ENCODE data around the gene KCNG1. TPM values are rescaled to one million over a fixed set of nuclear protein-coding genes. Genes with fewer than 3 reads are reported as not detected.

The KCNG1 gene
- total and polyA plus RNA-seq, 2 donors from 2014 or later, result 0.35 to 0.58 TPM

DNA sequence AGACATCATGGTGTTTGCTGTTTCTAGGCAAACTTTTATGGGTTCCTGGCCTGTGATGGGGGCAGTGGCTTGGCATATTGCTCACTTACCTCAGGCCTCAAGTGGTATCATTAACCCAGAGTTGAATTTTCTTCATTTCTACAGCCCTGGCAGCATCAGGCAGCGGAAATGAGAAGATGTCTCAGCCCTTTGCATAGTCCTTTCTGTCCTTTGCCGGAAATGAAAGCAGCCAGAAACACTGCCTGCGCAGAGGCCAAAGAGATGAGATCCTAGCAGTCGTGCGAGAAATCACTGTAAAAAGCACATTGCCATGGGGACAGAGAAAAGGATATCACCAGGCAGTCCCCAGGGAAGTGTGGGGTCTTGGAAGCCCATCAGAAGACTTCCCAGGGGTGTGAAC, 37.4 kb upstream of the KCNG1 start:
- Histone ChIP-seq H3K9ac (ENCODE audit: low read length in 3 of 3) (no peak overlapping the region), H3K9me3 (ENCODE audit: control insufficient read depth in 2 of 3, insufficient read depth in 1 of 3, low read length in 3 of 3) (no peaks in the 10 kb centered on the region), H3K27ac (ENCODE audit: low read depth in 2 of 2, low read length in 2 of 2) (no peak overlapping the region), H3K27me3 (ENCODE audit: control insufficient read depth, insufficient read depth, low read length) (no peaks in the 10 kb centered on the region), H3K4me3 (ENCODE audit: low read length in 3 of 3) (no peak overlapping the region), H3K36me3 (ENCODE audit: control insufficient read depth in 2 of 3, insufficient read depth in 3 of 3, low read length in 3 of 3) (no peaks in the 10 kb centered on the region), H3K4me1 (ENCODE audit: control insufficient read depth in 2 of 3, insufficient read depth in 2 of 3, low read depth in 1 of 3, low read length in 3 of 3) (no peaks in the 10 kb centered on the region)
- TF ChIP-seq, protein P1, sequence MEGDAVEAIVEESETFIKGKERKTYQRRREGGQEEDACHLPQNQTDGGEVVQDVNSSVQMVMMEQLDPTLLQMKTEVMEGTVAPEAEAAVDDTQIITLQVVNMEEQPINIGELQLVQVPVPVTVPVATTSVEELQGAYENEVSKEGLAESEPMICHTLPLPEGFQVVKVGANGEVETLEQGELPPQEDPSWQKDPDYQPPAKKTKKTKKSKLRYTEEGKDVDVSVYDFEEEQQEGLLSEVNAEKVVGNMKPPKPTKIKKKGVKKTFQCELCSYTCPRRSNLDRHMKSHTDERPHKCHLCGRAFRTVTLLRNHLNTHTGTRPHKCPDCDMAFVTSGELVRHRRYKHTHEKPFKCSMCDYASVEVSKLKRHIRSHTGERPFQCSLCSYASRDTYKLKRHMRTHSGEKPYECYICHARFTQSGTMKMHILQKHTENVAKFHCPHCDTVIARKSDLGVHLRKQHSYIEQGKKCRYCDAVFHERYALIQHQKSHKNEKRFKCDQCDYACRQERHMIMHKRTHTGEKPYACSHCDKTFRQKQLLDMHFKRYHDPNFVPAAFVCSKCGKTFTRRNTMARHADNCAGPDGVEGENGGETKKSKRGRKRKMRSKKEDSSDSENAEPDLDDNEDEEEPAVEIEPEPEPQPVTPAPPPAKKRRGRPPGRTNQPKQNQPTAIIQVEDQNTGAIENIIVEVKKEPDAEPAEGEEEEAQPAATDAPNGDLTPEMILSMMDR (IDR thresholded peaks at IDR 0.05; ENCODE audit: borderline replicate concordance, extremely low read depth, insufficient read depth), result no peak
- no peak for FAIRE-seq
- no peak for DNase-seq
- intact Hi-C loops (cut with DNase I), result no loop called here

DNA sequence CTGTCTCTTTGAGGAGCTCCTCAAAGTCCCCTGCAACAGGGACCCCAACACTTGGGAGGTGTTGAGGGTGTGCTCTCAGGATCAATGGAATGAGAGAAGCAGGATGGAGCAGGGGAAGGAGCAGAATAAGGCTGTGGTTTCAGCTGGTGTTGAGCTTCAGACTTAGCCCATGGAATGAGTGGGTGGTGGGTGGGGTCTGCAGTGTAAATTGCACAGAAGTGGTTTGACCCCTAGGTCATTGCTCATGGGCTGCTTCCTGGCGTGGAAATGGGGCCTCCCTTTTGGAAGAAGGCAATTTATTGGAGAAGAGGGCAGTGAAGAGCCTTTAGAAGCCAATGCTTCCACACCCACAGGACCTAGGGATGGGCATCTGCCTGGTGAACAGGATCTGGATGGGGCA, 37.0 kb upstream of the KCNG1 start:
- no peaks in the 10 kb centered on the region for H3K9me3 ChIP-seq (ENCODE audit: control insufficient read depth in 2 of 3, insufficient read depth in 1 of 3, low read length in 3 of 3)
- TF ChIP-seq, protein P1 (IDR thresholded peaks at IDR 0.05; ENCODE audit: borderline replicate concordance, extremely low read depth, insufficient read depth), result no peak
- no peak overlapping the region for H3K4me3 ChIP-seq (ENCODE audit: low read length in 3 of 3)
- H3K4me1 ChIP-seq (ENCODE audit: control insufficient read depth in 2 of 3, insufficient read depth in 2 of 3, low read depth in 1 of 3, low read length in 3 of 3), result no peaks in the 10 kb centered on the region
- DNase-seq (no peak), FAIRE-seq (no peak)
- no peak overlapping the region for H3K27ac ChIP-seq (ENCODE audit: low read depth in 2 of 2, low read length in 2 of 2)
- H3K9ac ChIP-seq (ENCODE audit: low read length in 3 of 3), result no peak overlapping the region
- no peaks in the 10 kb centered on the region for H3K36me3 ChIP-seq (ENCODE audit: control insufficient read depth in 2 of 3, insufficient read depth in 3 of 3, low read length in 3 of 3)
- H3K27me3 ChIP-seq (ENCODE audit: control insufficient read depth, insufficient read depth, low read length), result no peaks in the 10 kb centered on the region
- intact Hi-C loops (cut with DNase I), result no loop called here

DNA sequence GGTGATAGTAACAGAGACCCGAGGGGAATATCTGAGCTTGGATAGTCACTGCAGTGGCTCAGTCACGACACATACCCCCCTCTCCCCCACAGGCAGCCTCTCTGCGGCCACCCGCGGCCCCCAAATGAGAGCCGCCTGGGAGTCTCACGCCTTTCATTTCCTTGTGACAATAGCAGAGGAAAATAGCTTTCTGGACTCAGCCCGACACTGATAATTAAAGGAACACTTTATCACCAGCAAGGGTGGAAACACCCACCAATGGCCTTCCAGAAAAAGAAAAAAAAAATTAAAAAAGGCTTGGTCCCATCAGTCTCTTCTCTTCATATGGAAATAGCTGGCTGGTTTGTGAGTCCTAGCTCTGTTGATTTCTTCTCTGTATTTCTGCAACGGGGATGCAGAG, 35.1 kb upstream of the KCNG1 start:
- Histone ChIP-seq H3K36me3 (ENCODE audit: control insufficient read depth in 2 of 3, insufficient read depth in 3 of 3, low read length in 3 of 3) (no peaks in the 10 kb centered on the region), H3K27me3 (ENCODE audit: control insufficient read depth, insufficient read depth, low read length) (no peaks in the 10 kb centered on the region), H3K9ac (ENCODE audit: low read length in 3 of 3) (no peak overlapping the region), H3K9me3 (ENCODE audit: control insufficient read depth in 2 of 3, insufficient read depth in 1 of 3, low read length in 3 of 3) (no peaks in the 10 kb centered on the region), H3K4me3 (ENCODE audit: low read length in 3 of 3) (no peak overlapping the region), H3K4me1 (ENCODE audit: control insufficient read depth in 2 of 3, insufficient read depth in 2 of 3, low read depth in 1 of 3, low read length in 3 of 3) (no peaks in the 10 kb centered on the region), H3K27ac (ENCODE audit: low read depth in 2 of 2, low read length in 2 of 2) (no peak overlapping the region)
- FAIRE-seq (no peak), DNase-seq (no peak)
- TF ChIP-seq, protein P1 (IDR thresholded peaks at IDR 0.05; ENCODE audit: borderline replicate concordance, extremely low read depth, insufficient read depth), result no peak
- intact Hi-C loops (cut with DNase I), result no loop called here

DNA sequence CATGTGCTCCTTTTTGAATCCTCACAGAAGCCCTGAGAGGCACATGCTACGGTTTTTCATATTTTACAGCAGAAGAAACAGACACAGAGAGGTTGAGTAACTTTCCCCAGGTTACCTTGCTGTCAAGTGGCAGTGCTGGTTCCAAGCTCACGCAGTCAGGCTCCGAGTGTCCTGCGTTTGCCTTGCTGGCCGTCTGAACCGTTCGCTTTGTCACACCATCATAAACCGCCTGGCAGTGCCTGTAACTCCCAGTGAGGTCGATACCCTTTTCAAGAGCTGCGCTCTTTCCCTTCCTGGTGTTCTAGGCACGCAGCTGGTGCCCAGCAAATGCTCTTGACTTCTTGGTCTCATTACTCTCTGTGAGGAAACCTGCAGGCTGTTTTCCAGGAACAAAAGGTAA, 31.3 kb upstream of the KCNG1 start:
- intact Hi-C loops (cut with DNase I), result no loop called here
- no peak overlapping the region for H3K4me3 ChIP-seq (ENCODE audit: low read length in 3 of 3)
- TF ChIP-seq, protein P1 (IDR thresholded peaks at IDR 0.05; ENCODE audit: borderline replicate concordance, extremely low read depth, insufficient read depth), result no peak
- H3K27me3 ChIP-seq (ENCODE audit: control insufficient read depth, insufficient read depth, low read length), result no peaks in the 10 kb centered on the region
- H3K36me3 ChIP-seq (ENCODE audit: control insufficient read depth in 2 of 3, insufficient read depth in 3 of 3, low read length in 3 of 3), result no peaks in the 10 kb centered on the region
- no peaks in the 10 kb centered on the region for H3K9me3 ChIP-seq (ENCODE audit: control insufficient read depth in 2 of 3, insufficient read depth in 1 of 3, low read length in 3 of 3)
- FAIRE-seq (no peak), DNase-seq (no peak)
- H3K4me1 ChIP-seq (ENCODE audit: control insufficient read depth in 2 of 3, insufficient read depth in 2 of 3, low read depth in 1 of 3, low read length in 3 of 3), result no peaks in the 10 kb centered on the region
- no peak overlapping the region for H3K27ac ChIP-seq (ENCODE audit: low read depth in 2 of 2, low read length in 2 of 2)
- no peak overlapping the region for H3K9ac ChIP-seq (ENCODE audit: low read length in 3 of 3)
